GM23338 (cell line): ENCODE data around the gene PIGZ. TPM values are rescaled to one million over a fixed set of nuclear protein-coding genes. Genes with fewer than 3 reads are reported as not detected.

Experiments
- ATAC-seq: fragments of 200-7000 bp; cut with Tn5 transposase; 3 replicates; pipeline ENCODE4 v1.9.1; 2020
- DNase-seq: peaks from one replicate; pipeline ENCODE4 v3.0.0-alpha.2; 2015; ENCODE audit warnings: low spot score
- H2AFZ ChIP-seq: fragments of 200-600 bp; sonication (generic); 2 replicates; pipeline ENCODE4 v1.8.0; 2016; ENCODE audit warnings: antibody characterized with exemption, mild to moderate bottlenecking, moderate library complexity
- H3F3A ChIP-seq: fragments of 200-600 bp; sonication (generic); replicated peaks from 2 replicates; pipeline ENCODE4 v1.8.0; 2017; ENCODE audit warnings: antibody characterized with exemption, mixed run types, low read depth
- H3K27ac ChIP-seq: fragments of 200-600 bp; sonication (generic); 2 replicates; pipeline ENCODE4 v1.6.1; 2016; ENCODE audit warnings: low read depth
- H3K27me3 ChIP-seq: fragments of 200-600 bp; sonication (generic); 2 replicates; pipeline ENCODE4 v1.8.0; 2016; ENCODE audit warnings: mild to moderate bottlenecking, mixed run types, moderate library complexity; ENCODE audit not compliant: insufficient read depth
- H3K36me3 ChIP-seq: fragments of 200-600 bp; sonication (generic); 2 replicates; pipeline ENCODE4 v1.8.0; 2016; ENCODE audit warnings: mild to moderate bottlenecking; ENCODE audit not compliant: insufficient read depth
- H3K4me1 ChIP-seq: fragments of 200-600 bp; sonication (generic); 2 replicates; pipeline ENCODE4 v1.8.0; 2016; ENCODE audit warnings: mild to moderate bottlenecking, moderate library complexity; ENCODE audit not compliant: insufficient read depth
- H3K4me2 ChIP-seq: fragments of 200-600 bp; sonication (generic); 2 replicates; pipeline ENCODE4 v1.7.1; 2017; ENCODE audit warnings: mixed run types
- H3K4me3 ChIP-seq: fragments of 200-600 bp; sonication (generic); 2 replicates; pipeline ENCODE4 v1.6.1; 2016; ENCODE audit warnings: mixed run types
- H3K79me2 ChIP-seq: fragments of 200-600 bp; sonication (generic); replicated peaks from 2 replicates; pipeline ENCODE4 v1.8.0; 2017; ENCODE audit warnings: mild to moderate bottlenecking; ENCODE audit not compliant: insufficient read depth
- H3K9me2 ChIP-seq: fragments of 200-600 bp; sonication (generic); 2 replicates; pipeline ENCODE4 v1.8.0; 2017; ENCODE audit not compliant: insufficient read depth
- H4K20me1 ChIP-seq: fragments of 200-600 bp; sonication (generic); replicated peaks from 2 replicates; pipeline ENCODE4 v1.8.0; 2017; ENCODE audit warnings: mild to moderate bottlenecking; ENCODE audit not compliant: insufficient read depth
- H3K27ac Mint-ChIP-seq: 2 replicates; pipeline ENCODE4 v1.8.0; 2020; ENCODE audit warnings: inconsistent platforms, mild to moderate bottlenecking, moderate library complexity, mixed read lengths
- H3K27me3 Mint-ChIP-seq: 3 replicates; pipeline ENCODE4 v1.8.0; 2022; ENCODE audit warnings: low read depth, mild to moderate bottlenecking, moderate library complexity, mixed read lengths, inconsistent platforms; ENCODE audit not compliant: insufficient read depth, poor library complexity
- H3K36me3 Mint-ChIP-seq: 3 replicates; pipeline ENCODE4 v1.8.0; 2021; ENCODE audit warnings: low read depth, mild to moderate bottlenecking, inconsistent platforms, moderate library complexity, mixed read lengths
- H3K4me1 Mint-ChIP-seq: 3 replicates; pipeline ENCODE4 v1.8.0; 2020; ENCODE audit warnings: mild to moderate bottlenecking, inconsistent platforms, mixed read lengths
- H3K4me3 Mint-ChIP-seq: 3 replicates; pipeline ENCODE4 v1.8.0; 2021; ENCODE audit warnings: moderate library complexity, mild to moderate bottlenecking, inconsistent platforms, mixed read lengths
- H3K9me3 Mint-ChIP-seq: 3 replicates; pipeline ENCODE4 v1.8.0; 2020; ENCODE audit warnings: moderate library complexity, mild to moderate bottlenecking, inconsistent platforms, mixed read lengths
- CREB1 ChIP-seq: fragments of 250-450 bp; sonication (Bioruptor Pico); IDR thresholded peaks from 2 replicates; pipeline ENCODE4 v1.5.0; 2020; ENCODE audit warnings: low read depth, mild to moderate bottlenecking, moderate library complexity
- ETS1 ChIP-seq: IDR thresholded peaks from 2 replicates; pipeline ENCODE4 v1.6.1; 2016; ENCODE audit warnings: antibody characterized with exemption
- EZH2phosphoT487 ChIP-seq: fragments of 200-600 bp; sonication (generic); IDR thresholded peaks from one replicate; pipeline ENCODE4 v1.8.1; 2018; ENCODE audit warnings: antibody characterized with exemption; ENCODE audit not compliant: unreplicated experiment
- JUNB ChIP-seq: IDR thresholded peaks from one replicate; pipeline ENCODE4 v1.6.1; 2016; ENCODE audit warnings: antibody characterized with exemption; ENCODE audit not compliant: unreplicated experiment
- NANOG ChIP-seq: IDR thresholded peaks from 2 replicates; pipeline ENCODE4 v1.6.1; 2016; ENCODE audit warnings: antibody characterized with exemption, borderline replicate concordance
- POLR2AphosphoS5 ChIP-seq: IDR thresholded peaks from 2 replicates; pipeline ENCODE4 v1.6.1; 2016; ENCODE audit warnings: antibody characterized with exemption, low read depth
- REST ChIP-seq: IDR thresholded peaks from one replicate; pipeline ENCODE4 v1.6.1; 2018; ENCODE audit warnings: antibody characterized with exemption; ENCODE audit not compliant: unreplicated experiment
- STAT1 ChIP-seq: IDR thresholded peaks from one replicate; pipeline ENCODE4 v1.6.1; 2016; ENCODE audit warnings: antibody characterized with exemption; ENCODE audit not compliant: unreplicated experiment
- ZNF331 ChIP-seq: fragments of 250-450 bp; sonication (Bioruptor Pico); IDR thresholded peaks from 2 replicates; pipeline ENCODE4 v1.5.0; 2020; ENCODE audit warnings: low read depth, mild to moderate bottlenecking, moderate library complexity
- polyA plus RNA-seq: library from polyadenylated mRNA; unstranded; fragments of >200 nt; fragmentation: Nextera tagmentation; extraction: Ambion mirVana; gene quantifications from 2 replicates; pipeline ENCODE4 v1.2.1, GENCODE V29; 2016
- total RNA-seq: library from RNA; depleted of rRNA; stranded (reverse); fragments of >200 nt; shearing (Covaris generic); gene quantifications from 2 replicates; pipeline ENCODE4 v1.2.3, GENCODE V29; 2014
- TF ChIP-seq, protein P1 (sequence below), 2 experiments: fragments of 200-600 bp in 1 of 2; sonication (generic) in 1 of 2; conservative IDR thresholded peaks; 2 replicates each; pipeline versions ENCODE4 v1.5.1 to v1.6.1; 2016 to 2017; ENCODE audit warnings: antibody characterized with exemption in 2 of 2, low read depth in 2 of 2, mild to moderate bottlenecking in 2 of 2, moderate library complexity in 1 of 2

PIGZ gene
- total and polyA plus RNA-seq, 2 experiments from 2014 or later, result 0.16 TPM; not detected in 1

GRCh38 chr3:196970547-196971093, 2.0 kb upstream of the PIGZ start:
- peaks cover 27% of the 10 kb centered on the region for H3K9me3 Mint-ChIP-seq
- Histone ChIP-seq H3K36me3 (no peaks in the 10 kb centered on the region), H3K4me1 (no peaks in the 10 kb centered on the region; the same call in 1 of the 2 replicates), H3K79me2 (no peaks in the 10 kb centered on the region), H3K27me3 (peaks cover 65% of the 10 kb centered on the region), H3K4me2 (no peak overlapping the region), H3F3A (0 out of 2 replicates have a peak, but pooled peaks cover 6% of the 10 kb centered on the region), H3K9me2 (no peaks in the 10 kb centered on the region), H2AFZ (no peak overlapping the region), H3K27ac (no peak overlapping the region), H3K4me3 (no peak overlapping the region), H4K20me1 (no peaks in the 10 kb centered on the region)
- peaks cover 8% of the 10 kb centered on the region; the same call in 2 of the 3 replicates for H3K4me1 Mint-ChIP-seq
- H3K4me3 Mint-ChIP-seq, result peak overlapping the region; percentile 60
- no peak overlapping the region for H3K27ac Mint-ChIP-seq
- TF ChIP-seq REST (no peak), EZH2phosphoT487 (no peak), STAT1 (no peak), JUNB (no peak), CREB1 (CRISPR knock-in tag) (no peak), ZNF331 (no peak), POLR2AphosphoS5 (no peak)
- H3K27me3 Mint-ChIP-seq, result peaks cover 51% of the 10 kb centered on the region
- H3K36me3 Mint-ChIP-seq, result peaks cover 8% of the 10 kb centered on the region
- DNase-seq (no peak), ATAC-seq (no peak)

- H3K27ac ChIP-seq, result no peak overlapping the region
- ATAC-seq (peak; percentile 63), DNase-seq (peak; percentile 76)
- H3K4me3 Mint-ChIP-seq, result peak overlapping the region; percentile 60
- H3K4me1 ChIP-seq, result no peaks in the 10 kb centered on the region; the same call in 1 of the 2 replicates
- H2AFZ ChIP-seq, result peak overlapping the region; percentile 96; the same call in 1 of the 2 replicates
- peaks cover 55% of the 10 kb centered on the region for H3K27me3 Mint-ChIP-seq
- H3K79me2 ChIP-seq, result no peaks in the 10 kb centered on the region
- peak overlapping the region; percentile 86; the same call in 1 of the 2 replicates for H3K4me2 ChIP-seq
- peaks cover 72% of the 10 kb centered on the region for H3K27me3 ChIP-seq
- no peaks in the 10 kb centered on the region for H3K36me3 ChIP-seq
- no peaks in the 10 kb centered on the region for H3K9me2 ChIP-seq
- peaks cover 8% of the 10 kb centered on the region for H3K36me3 Mint-ChIP-seq
- peaks cover 27% of the 10 kb centered on the region for H3K9me3 Mint-ChIP-seq
- H3K27ac Mint-ChIP-seq, result no peak overlapping the region
- peaks cover 8% of the 10 kb centered on the region; the same call in 2 of the 3 replicates for H3K4me1 Mint-ChIP-seq
- no peaks in the 10 kb centered on the region for H4K20me1 ChIP-seq
- 0 out of 2 replicates have a peak, but pooled peaks cover 6% of the 10 kb centered on the region for H3F3A ChIP-seq
- TF ChIP-seq ETS1 (no peak), ZNF331 (no peak), NANOG (no peak), EZH2phosphoT487 (no peak), JUNB (no peak), STAT1 (no peak)
- TF ChIP-seq, protein P1, sequence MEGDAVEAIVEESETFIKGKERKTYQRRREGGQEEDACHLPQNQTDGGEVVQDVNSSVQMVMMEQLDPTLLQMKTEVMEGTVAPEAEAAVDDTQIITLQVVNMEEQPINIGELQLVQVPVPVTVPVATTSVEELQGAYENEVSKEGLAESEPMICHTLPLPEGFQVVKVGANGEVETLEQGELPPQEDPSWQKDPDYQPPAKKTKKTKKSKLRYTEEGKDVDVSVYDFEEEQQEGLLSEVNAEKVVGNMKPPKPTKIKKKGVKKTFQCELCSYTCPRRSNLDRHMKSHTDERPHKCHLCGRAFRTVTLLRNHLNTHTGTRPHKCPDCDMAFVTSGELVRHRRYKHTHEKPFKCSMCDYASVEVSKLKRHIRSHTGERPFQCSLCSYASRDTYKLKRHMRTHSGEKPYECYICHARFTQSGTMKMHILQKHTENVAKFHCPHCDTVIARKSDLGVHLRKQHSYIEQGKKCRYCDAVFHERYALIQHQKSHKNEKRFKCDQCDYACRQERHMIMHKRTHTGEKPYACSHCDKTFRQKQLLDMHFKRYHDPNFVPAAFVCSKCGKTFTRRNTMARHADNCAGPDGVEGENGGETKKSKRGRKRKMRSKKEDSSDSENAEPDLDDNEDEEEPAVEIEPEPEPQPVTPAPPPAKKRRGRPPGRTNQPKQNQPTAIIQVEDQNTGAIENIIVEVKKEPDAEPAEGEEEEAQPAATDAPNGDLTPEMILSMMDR (conservative IDR thresholded peaks at IDR 0.05; ENCODE audit: low read depth in 2 of 2), result peak; percentile 49 to 77
- peak overlapping the region; percentile 64 for H3K4me3 ChIP-seq
Observed at GRCh38 chr3:196969660-196970546, 1.3 kb upstream of the PIGZ start.
